Endothelial cell of umbilical vein (primary cell): Measurements from ENCODE around the gene CEP120.

ENCODE experiments used
- POLR2A ChIP-seq: IDR thresholded peaks from 2 replicates; pipeline ENCODE4 v1.6.1; 2012; ENCODE audit warnings: low read depth, mild to moderate bottlenecking, control low read depth, low read length
- TF ChIP-seq, protein P1 (sequence below), 2 donors: IDR thresholded peaks; 1 replicate in 1 of 2; 2 replicates in 1 of 2; pipeline ENCODE4 v1.5.1; 2011; ENCODE audit warnings: low read length in 2 of 2, mild to moderate bottlenecking in 2 of 2, moderate library complexity in 2 of 2, control low read depth in 1 of 2, inconsistent platforms in 1 of 2, low read depth in 1 of 2; ENCODE audit not compliant: insufficient read depth in 1 of 2; ENCODE audit errors: extremely low read depth in 1 of 2

- TF ChIP-seq, protein P1, sequence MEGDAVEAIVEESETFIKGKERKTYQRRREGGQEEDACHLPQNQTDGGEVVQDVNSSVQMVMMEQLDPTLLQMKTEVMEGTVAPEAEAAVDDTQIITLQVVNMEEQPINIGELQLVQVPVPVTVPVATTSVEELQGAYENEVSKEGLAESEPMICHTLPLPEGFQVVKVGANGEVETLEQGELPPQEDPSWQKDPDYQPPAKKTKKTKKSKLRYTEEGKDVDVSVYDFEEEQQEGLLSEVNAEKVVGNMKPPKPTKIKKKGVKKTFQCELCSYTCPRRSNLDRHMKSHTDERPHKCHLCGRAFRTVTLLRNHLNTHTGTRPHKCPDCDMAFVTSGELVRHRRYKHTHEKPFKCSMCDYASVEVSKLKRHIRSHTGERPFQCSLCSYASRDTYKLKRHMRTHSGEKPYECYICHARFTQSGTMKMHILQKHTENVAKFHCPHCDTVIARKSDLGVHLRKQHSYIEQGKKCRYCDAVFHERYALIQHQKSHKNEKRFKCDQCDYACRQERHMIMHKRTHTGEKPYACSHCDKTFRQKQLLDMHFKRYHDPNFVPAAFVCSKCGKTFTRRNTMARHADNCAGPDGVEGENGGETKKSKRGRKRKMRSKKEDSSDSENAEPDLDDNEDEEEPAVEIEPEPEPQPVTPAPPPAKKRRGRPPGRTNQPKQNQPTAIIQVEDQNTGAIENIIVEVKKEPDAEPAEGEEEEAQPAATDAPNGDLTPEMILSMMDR (IDR thresholded peaks at IDR 0.05; ENCODE audit: extremely low read depth in 1 of 2, insufficient read depth in 1 of 2, low read depth in 1 of 2, low read length in 2 of 2), result no peak
- TF ChIP-seq POLR2A, result no peak
Measured at GRCh38 chr5:123350742-123351141, 72.5 kb downstream of the CEP120 start.
